Sigmoid colon (tissue), 7 donors: ENCODE measurements around the gene CPXM1. TPM values are rescaled to one million over a fixed set of nuclear protein-coding genes. Genes with fewer than 3 reads are reported as not detected.

Source experiments
- DNase-seq: peaks from one replicate; pipeline ENCODE4 v3.0.0-alpha.2; 2019
- H3K27ac ChIP-seq, 4 donors: fragments of 200-600 bp; sonication (generic); one replicate each; pipeline ENCODE4 v1.5.1; 2016 to 2019; ENCODE audit warnings: mild to moderate bottlenecking in 1 of 4
- H3K27me3 ChIP-seq, 3 donors: fragments of 200-600 bp; sonication (generic); one replicate each; pipeline ENCODE4 v1.5.1; 2019; ENCODE audit warnings: mild to moderate bottlenecking in 1 of 3
- H3K36me3 ChIP-seq, 4 donors: fragments of 200-600 bp; sonication (generic); one replicate each; pipeline ENCODE4 v1.5.1; 2016 to 2019
- H3K4me1 ChIP-seq, 4 donors: fragments of 200-600 bp; sonication (generic); one replicate each; pipeline ENCODE4 v1.5.1; 2017 to 2019
- H3K4me3 ChIP-seq, 4 donors: fragments of 200-600 bp; sonication (generic); one replicate each; pipeline ENCODE4 v1.5.1; 2017 to 2019; ENCODE audit warnings: mild to moderate bottlenecking in 2 of 4, moderate library complexity in 1 of 4
- H3K9me3 ChIP-seq, 4 donors: fragments of 200-600 bp in 3 of 4; sonication (generic) in 3 of 4; one replicate each; pipeline versions ENCODE4 v1.5.1 to v1.6.1; 2013 to 2019
- CTCF ChIP-seq, 4 experiments: fragments of 450-650 bp in 3 of 4; fragments of 200-600 bp in 1 of 4; IDR thresholded peaks; one replicate each; pipeline ENCODE4 v1.5.1; 2016 to 2019; ENCODE audit warnings: antibody characterized with exemption in 4 of 4, mild to moderate bottlenecking in 3 of 4, moderate library complexity in 2 of 4
- EP300 ChIP-seq, 4 donors: sonication (generic); formaldehyde crosslinking; IDR thresholded peaks; one replicate each; pipeline ENCODE4 v1.6.1; 2017; ENCODE audit warnings: antibody characterized with exemption in 4 of 4
- POLR2A ChIP-seq, 2 donors: fragments of 450-650 bp; IDR thresholded peaks; one replicate each; pipeline ENCODE4 v1.6.1; 2016; ENCODE audit warnings: antibody characterized with exemption in 2 of 2, mild to moderate bottlenecking in 2 of 2, moderate library complexity in 2 of 2
- POLR2AphosphoS5 ChIP-seq, 4 donors: sonication (generic); formaldehyde crosslinking; IDR thresholded peaks; one replicate each; pipeline ENCODE4 v1.6.1; 2017; ENCODE audit warnings: antibody characterized with exemption in 4 of 4
- WGBS, 2 donors: extraction: QIAGEN DNeasy Blood & Tissue Kit; methylation state at CpG; one replicate each; pipeline ENCODE4 v1.1.7; 2013; 5-methylcytosine and 5-hydroxymethylcytosine counted together
- intact Hi-C: fragments of 100-400 bp; cut with DNase I; formaldehyde crosslinking; loops from one replicate; pipeline ENCODE4 v1.15.1; 2023
- polyA plus RNA-seq, 3 donors: library from polyadenylated mRNA; stranded (reverse); fragments of 200-250 nt; gene quantifications; one replicate each; pipeline ENCODE4 v1.2.3, GENCODE V29; 2013
- total RNA-seq, 4 donors: library from RNA; depleted of rRNA; stranded (reverse); fragments of >200 nt; gene quantifications; one replicate each; pipeline ENCODE4 v1.1.0, GENCODE V29; 2016
- donor health status: healthy with polysubstance abuse.
- donor health status: Bipolar disorder and iron deficiency.
- donor health status: healthy.

The CPXM1 gene
- total and polyA plus RNA-seq, 7 donors = 0.54 to 10.0 (median 1.2) TPM

GRCh38 chr20:2817891-2818595 is 17.6 kb upstream of the CPXM1 start:
- WGBS, 2 donors = 84% methylated on average over 7 of the region's 7 CpGs
- TF ChIP-seq POLR2AphosphoS5 (IDR thresholded peaks at IDR 0.05) (no peak), CTCF (IDR thresholded peaks at IDR 0.05) (no peak), POLR2A (IDR thresholded peaks at IDR 0.05) (no peak), EP300 (IDR thresholded peaks at IDR 0.05) (no peak)
- DNase-seq = no peak
- Histone ChIP-seq H3K27ac (no peak overlapping the region), H3K9me3 (no peaks in the 10 kb centered on the region), H3K27me3 (peaks cover 11 to 46% (median 33%) of the 10 kb centered on the region in 3 donors), H3K4me1 (peaks cover 0 to 10% (median 1%) of the 10 kb centered on the region in 4 donors), H3K4me3 (no peak overlapping the region), H3K36me3 (no peaks in the 10 kb centered on the region)
- intact Hi-C loops = no loop called here

- peaks cover 0 to 2% (median 0%) of the 10 kb centered on the region in 4 donors for H3K9me3 ChIP-seq
- no peak overlapping the region for H3K27ac ChIP-seq
- H3K4me1 ChIP-seq = peaks cover 0 to 10% (median 1%) of the 10 kb centered on the region in 4 donors
- peaks cover 11 to 49% (median 33%) of the 10 kb centered on the region in 3 donors for H3K27me3 ChIP-seq
- H3K36me3 ChIP-seq = no peaks in the 10 kb centered on the region
- no peak for DNase-seq
- WGBS, 2 donors = 92 to 93% methylated on average over 2 of the region's 2 CpGs
- no peak overlapping the region for H3K4me3 ChIP-seq
- TF ChIP-seq POLR2A (IDR thresholded peaks at IDR 0.05) = no peak
- no peak for TF ChIP-seq EP300 (IDR thresholded peaks at IDR 0.05)
- no peak for TF ChIP-seq POLR2AphosphoS5 (IDR thresholded peaks at IDR 0.05)
- TF ChIP-seq CTCF (IDR thresholded peaks at IDR 0.05) = no peak
- intact Hi-C loops = no loop called here
These were observed 16.9 kb upstream of the CPXM1 start for GRCh38 chr20:2817341-2817726.

GRCh38 chr20:2816583-2817340 is 16.3 kb upstream of the CPXM1 start:
- Histone ChIP-seq H3K36me3 (no peaks in the 10 kb centered on the region), H3K9me3 (peaks cover 0 to 8% (median 0%) of the 10 kb centered on the region in 4 donors), H3K4me3 (no peak overlapping the region), H3K4me1 (peaks cover 0 to 10% (median 1%) of the 10 kb centered on the region in 4 donors), H3K27me3 (peaks cover 11 to 49% (median 33%) of the 10 kb centered on the region in 3 donors), H3K27ac (no peak overlapping the region)
- 82 to 86% methylated on average over 20 of the region's 20 CpGs for WGBS, 2 donors
- intact Hi-C loops = no loop called here
- DNase-seq = no peak
- TF ChIP-seq CTCF (IDR thresholded peaks at IDR 0.05) = no peak
- no peak for TF ChIP-seq POLR2AphosphoS5 (IDR thresholded peaks at IDR 0.05)
- no peak for TF ChIP-seq EP300 (IDR thresholded peaks at IDR 0.05)
- no peak for TF ChIP-seq POLR2A (IDR thresholded peaks at IDR 0.05)

- no peak for DNase-seq
- Histone ChIP-seq H3K9me3 (peaks cover 0 to 9% (median 0%) of the 10 kb centered on the region in 4 donors), H3K36me3 (no peaks in the 10 kb centered on the region), H3K4me3 (no peak within 1 kb of the TSS), H3K27me3 (peaks cover 6 to 47% (median 27%) of the 10 kb centered on the region in 3 donors), H3K4me1 (peaks cover 0 to 10% (median 1%) of the 10 kb centered on the region in 4 donors), H3K27ac (no peak within 1 kb of the TSS)
- TF ChIP-seq EP300 (IDR thresholded peaks at IDR 0.05) (no peak), POLR2A (IDR thresholded peaks at IDR 0.05) (no peak), POLR2AphosphoS5 (IDR thresholded peaks at IDR 0.05) (no peak), CTCF (IDR thresholded peaks at IDR 0.05) (no peak)
- WGBS, 2 donors = 78 to 89% methylated on average over 10 of the region's 10 CpGs
- intact Hi-C loops = no loop called here
These were observed 15.7 kb upstream of the CPXM1 start, which contains the start of gene TMEM239 for GRCh38 chr20:2816030-2816582. Gene TMEM239 (plus strand): TSS chr20:2816364. CDS start chr20:2816555, 191 bp downstream.
